Fibroblast of skin of abdomen (primary cell): ENCODE measurements around the gene SGK1.
A peak's percentile ranks its signal among the peaks of the same experiment; 100 is the strongest.
"Not testable (repeated sequence)": the region's sequence is repeated elsewhere in the genome, so short reads cannot be mapped to it uniquely, and the experiment has no call there.

Source experiments
- DNase-seq: peaks from one replicate; pipeline ENCODE4 v3.0.0-alpha.2; 2013

SGK1 gene

DNA sequence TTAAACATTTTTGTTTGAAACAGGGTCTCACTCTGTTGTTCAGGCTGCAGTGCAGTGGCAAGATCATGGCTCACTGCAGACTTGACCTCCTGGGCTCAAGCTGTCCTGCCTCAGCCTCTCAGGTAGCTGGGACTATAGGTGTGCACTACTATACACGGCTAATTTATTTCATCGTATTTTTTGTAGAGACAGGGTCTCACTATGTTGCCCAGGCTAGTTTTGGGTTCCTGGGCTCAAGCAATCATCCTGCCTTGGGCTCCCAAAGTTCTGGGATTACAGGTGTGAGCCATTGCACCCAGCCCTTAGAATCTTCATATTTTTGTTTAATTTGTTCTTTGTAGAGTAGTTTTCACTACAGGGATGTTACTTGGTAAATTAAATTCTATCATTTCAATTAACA is 67.1 kb downstream of the SGK1 start:
- no peak for DNase-seq

DNA sequence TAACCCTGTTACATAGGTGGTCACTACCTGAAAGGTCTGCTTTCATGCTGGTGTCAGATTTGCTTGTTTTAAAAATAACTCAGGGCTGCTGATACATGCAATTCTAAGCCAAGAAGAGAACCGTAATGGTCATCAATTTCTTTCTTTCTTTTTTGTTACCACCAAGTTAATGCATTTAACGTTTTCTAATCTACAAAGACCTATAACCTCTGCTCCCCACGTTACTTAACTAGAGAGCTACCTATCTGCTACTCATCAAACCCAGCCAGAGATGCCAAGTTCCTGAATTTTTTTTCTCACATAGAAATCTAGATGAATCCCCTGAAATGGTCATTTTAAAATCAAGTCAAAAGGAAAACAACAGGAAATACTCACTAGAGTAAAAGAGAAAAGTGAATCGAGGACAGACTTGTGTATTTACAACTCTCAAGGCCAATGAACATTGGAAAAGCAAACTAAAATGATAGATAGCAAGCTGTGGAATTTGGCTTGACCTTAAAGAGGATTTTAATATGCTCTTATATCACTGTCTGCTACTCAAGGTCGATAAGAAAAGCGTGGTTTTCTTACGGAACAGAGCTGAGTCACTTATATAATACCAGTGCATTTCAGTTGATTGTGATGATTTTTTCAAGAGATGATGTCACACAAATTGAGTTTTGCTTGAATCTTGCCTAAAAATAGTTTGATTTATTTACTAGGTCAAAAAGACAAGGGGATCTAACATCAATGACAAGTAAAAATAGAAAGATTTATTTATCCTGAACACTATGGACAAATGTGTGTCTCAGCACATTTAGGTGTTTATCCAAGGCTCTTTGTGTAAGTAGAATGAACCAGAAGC is 67.9 kb downstream of the SGK1 start:
- DNase-seq, result peak; percentile 63

DNA sequence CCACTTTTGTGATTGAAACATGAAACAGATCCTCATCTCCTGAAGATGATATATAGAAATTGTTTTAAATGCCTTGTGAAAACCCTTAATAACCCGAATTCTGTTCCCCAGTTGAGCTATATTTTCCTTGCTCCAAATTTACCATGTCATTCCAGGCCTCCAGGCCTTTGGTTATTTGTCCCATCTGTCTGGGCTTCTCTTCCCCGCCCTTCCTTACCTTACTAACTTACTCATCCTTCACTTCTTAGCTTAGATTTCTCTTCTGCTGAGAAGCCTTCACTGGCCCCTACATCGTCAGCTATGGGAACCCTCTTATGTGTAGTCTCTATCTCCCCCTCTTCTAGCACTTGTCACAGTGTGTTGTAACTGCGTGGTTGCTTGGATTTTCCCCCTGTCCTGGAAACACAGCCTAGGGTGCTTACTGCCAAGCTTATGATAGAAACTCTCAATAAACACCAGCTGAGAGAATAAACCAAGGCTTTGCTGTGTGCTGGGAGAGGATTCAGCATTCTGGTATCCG is 68.6 kb downstream of the SGK1 start:
- no peak for DNase-seq

DNA sequence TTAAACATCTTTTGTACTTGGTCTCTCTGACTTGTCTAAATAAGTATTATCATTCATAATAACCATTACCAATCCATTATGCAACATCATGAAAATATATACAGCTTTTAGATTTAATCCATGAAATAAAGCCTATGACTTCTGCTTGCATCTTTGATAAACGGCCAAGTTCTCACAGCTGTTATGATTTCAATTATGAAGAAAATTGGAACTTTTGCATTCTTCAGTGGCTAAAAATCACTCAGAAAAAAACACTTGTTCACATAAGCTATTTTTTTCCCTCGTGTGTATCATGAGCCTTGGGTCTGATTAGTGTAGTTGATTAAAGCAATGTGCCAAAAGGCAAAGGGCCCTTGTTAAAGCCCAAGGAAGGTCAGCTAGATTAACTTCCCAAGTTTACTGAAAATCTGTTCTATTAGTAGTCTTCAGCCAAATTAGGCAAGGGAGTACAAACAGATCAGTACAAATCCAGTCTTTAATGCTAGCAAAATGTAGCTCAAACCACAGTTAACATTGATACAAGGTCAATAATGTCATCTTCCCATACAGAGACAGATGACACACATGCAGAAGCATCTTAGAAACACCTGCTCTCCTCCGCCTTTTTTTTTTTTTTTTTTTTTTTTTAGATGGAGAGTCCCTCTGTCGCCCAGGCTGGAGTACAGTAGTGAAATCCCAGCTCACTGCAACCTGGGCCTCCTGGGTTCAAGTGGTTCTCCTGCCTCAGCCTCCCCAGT is 69.9 kb downstream of the SGK1 start:
- no peak for DNase-seq

DNA sequence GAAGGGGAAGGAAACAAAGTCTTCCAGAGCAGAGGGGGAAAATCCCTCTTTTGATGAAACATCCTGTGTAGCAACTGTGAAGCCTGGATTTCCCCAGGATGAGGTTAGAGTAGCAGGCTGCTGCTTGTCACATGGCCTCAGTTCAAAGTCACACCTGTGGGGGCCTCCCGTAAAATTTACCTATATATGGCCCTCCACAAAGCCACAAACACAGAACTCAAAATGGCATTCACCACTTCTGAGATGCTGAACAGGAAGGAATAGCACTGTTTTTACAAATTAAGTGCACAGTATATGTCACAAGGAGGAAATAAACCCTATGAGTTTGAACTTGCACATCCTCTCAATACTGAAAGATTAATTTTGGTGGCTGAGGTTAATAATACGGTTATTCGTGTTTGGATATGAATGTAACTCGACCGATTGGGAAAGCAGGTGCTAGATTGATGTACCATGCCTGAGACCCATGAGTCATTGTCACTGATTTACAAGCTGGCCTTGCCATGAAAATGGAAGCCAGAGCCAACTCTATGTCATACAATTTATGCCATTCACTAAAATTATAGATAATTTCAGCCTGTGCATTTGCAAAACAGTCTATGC is 70.6 kb downstream of the SGK1 start:
- no peak for DNase-seq

DNA sequence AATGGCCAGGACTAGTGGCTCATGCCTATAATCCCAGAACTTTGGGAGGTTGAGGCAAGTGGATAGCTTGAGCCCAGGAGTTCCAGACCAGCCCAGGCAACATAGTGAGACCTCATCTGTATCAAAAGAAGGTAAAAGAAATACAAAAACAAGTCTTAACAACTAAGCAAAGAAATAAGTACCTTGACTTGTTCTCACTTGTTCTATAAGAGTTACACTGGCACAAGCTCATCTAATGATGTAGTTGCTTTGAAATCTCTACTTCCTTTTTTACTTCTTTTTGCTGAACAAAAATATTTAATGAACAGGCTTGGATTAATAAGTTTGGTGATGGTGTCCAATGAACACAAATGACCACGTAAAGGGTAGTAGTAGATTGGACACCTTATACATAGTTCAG is 72.2 kb downstream of the SGK1 start:
- DNase-seq, result no peak

DNA sequence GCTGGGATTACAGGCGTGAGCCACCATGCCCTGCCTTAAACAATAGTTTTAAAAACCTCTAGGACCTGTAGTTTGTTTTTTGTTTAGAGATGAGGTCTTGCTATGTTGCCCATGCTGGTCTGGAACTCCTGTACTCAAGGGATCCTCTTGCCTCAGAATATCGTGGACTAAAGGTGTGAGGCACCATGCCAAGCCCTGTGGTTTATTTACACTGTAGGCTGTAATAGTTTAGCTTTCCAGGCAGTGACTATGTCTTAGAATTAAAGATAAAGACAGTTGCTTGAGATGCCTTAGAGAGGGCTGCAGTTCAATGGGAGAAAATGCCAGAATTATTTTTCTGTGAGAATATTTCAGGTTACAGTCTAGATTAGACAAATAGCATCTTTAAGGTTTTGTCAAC is 72.9 kb downstream of the SGK1 start:
- peak; percentile 61 for DNase-seq

DNA sequence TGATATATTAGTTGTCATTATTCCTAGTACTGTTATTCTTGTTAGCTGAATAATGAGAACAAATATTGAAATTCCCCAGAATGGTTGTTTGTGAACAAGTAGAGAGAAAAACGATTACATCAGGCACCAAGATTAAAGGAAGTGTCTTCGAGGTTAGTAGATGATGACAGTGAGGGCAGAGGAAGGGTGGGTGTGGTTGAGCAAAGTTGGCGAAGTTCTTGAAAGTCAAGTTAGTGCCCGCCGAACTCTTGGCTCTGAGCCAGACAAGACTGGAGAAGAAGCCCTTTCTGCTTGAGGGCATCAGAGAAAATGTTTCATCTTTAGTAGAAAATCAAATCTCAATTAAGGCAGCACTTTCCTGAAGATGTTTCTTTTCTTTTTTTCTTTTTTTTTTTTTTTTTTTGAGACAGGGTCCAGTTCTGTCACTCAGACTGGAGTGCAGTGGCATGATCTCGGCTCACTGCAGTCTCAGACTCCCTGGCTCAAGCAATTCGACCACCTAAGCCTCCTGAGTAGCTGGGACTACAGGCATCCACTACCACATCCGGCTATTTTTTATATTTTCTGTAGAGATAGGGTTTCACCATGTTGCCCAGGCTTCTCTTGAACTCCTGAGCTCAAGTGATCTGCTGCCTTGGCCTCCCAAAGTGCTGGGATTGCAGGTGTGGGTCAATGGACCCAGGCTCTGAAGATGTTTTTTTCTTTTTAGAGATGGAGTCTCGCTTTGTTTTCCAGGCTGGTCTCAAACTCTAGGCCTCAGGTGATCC is 77.1 kb downstream of the SGK1 start:
- no peak for DNase-seq

DNA sequence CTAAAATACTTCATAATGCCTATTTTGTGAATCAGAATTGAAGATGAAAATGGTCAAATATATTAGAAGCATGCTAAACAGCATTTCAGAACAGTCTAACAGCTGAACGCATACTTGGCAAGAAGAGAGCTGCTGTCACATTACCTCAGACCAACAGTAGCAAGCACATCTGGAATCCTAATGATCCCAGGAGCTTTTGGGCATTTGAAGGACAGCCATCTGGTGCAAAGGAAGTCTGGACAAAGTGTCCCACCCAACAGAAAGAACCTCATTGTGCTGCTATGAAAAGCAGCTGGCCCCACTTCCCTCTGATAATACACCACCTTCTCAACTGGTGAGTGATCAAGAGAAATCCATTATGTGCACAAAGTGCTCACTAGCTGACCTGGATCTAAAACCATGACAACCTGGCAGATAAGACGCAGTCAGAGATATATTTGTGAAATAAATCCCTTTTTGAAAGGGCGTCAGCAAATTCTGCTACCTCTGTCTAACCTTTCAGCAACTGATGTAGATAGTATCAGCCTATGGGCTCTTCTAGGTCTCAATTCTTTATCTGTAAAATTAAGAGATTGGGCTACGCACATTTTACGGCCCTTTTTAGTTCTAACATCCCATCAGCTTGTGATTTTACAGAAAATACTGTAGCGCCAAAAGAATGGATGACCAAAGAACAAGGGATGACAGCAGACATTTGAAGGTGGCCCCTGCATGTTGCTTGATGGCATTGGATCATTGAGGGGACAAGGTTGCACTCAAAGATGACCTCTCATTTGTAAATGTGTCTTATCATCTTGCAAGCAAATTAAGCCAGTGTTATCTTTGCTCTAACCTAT is 78.7 kb downstream of the SGK1 start:
- DNase-seq, result peak; percentile 30

DNA sequence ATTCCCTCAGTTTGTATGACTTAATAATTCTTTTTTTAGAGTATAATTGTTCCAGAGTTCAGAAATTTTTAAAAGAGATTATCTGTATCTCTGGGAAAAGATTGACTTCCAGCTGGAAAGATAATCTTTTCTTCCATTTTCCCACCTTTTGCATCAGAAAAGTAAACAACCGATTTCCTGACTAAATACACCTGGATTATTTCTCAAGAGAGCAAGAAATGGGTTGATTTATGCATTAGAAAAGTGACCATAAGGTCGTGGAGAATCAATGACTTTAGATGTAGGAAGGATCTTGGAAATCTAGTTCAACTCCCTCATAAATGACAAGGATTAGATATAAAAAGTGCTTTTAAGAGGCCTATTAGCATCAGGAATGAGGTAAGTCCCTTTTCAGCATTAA is 79.9 kb downstream of the SGK1 start:
- DNase-seq, result no peak

DNA sequence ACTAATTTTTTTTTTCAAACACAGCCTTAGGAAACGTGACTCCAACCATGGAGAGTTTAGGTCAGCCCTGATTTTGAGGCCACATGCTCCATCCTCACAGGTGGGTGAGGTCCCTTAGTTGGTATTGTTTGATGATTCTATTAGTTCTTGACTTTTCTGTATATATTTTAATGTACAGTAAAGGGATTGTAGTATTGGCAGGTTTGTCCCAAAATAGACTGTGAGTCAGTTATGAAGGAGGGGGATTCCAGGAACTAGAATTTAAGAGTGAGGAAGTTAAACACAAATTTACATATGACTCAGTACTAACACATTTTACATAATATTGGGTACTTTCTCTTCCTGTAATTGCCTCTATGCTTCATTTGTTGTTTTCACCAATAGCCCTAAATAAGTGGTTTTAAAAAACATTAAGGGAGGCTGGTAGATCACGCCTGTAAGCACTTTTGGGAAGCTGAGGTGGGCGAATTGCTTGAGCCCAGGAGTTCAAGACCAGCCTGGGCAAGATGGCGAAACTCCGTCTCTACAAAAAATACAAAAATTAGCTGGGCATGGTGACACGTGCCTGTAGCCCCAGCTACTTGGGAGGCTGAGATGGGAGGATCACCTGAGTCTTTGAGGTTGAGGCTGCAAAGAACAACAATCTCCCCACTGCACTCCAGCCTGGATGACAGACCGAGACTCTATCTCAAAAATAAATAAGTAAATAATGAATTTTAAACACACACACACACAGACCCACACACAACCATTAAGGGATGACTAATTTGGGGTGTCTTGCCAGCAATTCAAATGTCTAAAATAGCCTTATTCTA is 81.8 kb downstream of the SGK1 start:
- DNase-seq, result peak; percentile 84

DNA sequence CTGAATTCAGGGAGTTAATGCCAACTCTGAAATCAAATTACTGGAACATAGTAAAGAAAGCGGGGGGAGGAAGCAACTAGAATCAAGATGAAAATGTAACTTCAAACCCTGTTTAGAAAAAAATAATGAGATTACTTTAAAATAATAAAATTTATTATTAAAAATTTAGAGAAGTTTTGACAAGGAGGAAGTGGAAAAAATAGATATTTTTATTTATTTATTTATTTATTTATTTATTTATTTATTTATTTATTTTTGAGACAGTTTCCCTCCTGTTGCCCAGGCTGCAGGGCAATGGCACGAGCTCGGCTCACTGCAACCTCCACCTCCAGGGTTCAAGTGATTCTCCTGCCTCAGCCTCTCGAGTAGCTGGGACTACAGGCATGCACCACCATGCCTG is 82.6 kb downstream of the SGK1 start:
- not testable (repeated sequence) for DNase-seq

DNA sequence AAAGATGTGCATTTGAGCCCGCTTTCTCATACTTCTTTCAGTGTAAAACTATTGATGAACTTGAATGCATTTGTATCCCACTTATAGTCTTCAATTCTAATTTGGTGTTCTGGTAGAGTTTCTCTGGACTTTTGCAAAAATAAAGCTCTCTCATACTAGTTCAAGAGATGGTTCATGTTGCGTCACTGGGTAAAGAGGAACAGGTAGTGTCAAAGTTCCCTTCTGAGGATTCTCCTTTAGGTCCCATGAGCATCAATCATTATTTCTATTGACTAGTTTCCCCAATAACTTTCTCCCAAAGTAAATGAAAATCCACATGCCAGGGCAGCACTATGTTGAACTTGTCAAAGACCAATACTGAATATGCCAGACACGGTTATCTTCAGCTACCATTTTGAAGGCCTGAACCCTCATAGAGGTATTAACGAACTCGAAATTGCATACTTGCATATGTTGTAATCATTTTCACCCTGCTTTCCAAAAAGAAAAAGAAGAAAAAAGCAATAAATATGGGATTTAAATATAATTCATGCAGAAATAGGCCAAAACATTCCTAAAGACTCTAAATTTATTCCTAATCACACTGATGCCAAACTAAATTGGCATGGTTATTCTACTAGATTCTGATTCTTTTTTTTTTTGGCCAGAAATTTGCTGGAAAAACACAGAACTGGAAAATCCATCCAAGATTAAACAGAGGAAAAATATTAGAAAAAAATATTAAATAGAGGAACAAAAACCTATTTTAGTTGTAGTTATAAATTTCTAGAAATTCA is 84.5 kb downstream of the SGK1 start:
- DNase-seq, result no peak

DNA sequence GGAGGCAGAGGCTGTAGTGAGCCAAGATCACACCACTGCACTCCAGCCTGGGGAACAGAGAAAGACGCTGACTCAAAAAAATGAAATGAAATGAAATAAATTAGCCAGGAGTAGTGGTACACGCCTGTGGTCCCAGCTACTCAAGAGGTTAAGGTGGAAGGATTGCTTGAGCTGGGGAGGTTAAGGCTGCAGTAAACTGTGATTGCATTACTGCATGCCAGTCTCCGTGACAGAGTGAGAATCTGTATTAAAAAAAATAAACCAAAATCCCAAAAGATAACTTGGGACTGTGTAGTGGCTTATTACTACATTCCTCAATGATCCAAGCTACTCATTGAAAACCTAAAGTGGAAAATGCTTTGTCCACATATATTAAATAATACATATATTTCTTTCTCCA is 87.0 kb downstream of the SGK1 start:
- no peak for DNase-seq

DNA sequence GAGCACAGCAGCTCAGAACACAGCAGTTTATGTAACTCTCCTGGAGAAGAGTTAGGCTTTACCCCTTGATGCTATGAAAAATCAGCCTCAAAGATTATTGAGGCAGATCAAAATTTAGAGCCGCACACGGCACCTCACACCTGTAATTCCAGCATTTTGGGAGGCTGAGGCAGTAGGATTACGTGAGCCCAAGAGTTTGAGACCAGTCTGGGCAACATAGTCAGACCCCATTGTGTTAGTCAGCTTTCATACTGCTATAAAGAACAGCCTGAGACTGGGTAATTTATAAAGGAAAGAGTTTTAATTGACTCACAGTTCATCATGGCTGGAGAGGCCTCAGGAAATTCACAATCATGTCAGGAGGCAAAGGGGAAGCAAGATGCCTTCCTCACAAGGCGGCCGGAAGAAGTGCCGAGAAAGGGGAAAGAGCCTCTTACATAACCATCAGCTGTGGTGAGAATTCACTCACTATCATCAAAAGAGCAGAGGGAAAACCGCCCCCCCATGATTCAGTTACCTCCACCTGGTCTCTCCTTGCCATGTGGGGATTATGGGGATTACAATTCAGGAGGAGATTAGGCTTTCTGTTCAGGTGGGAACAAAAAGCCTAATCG is 87.7 kb downstream of the SGK1 start:
- no peak for DNase-seq

DNA sequence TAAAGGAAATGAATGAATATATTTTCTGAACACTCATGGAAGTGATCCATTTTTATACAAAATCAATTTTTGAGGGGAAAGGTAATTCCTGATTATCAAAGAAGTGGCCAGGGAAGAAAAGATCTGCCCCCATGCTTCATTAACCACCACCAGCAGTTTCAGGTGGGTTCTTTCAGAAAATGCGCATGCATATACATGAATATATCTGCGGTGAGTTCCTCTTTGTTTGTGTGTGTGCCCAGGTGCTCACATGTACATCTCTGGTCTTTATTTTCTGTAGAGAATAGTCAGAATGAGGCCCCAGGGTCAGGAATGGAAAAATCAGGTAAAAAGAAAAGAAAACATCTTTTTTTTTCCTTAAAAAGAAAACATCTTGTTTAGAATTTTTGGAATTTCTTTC is 88.4 kb downstream of the SGK1 start:
- DNase-seq, result no peak

DNA sequence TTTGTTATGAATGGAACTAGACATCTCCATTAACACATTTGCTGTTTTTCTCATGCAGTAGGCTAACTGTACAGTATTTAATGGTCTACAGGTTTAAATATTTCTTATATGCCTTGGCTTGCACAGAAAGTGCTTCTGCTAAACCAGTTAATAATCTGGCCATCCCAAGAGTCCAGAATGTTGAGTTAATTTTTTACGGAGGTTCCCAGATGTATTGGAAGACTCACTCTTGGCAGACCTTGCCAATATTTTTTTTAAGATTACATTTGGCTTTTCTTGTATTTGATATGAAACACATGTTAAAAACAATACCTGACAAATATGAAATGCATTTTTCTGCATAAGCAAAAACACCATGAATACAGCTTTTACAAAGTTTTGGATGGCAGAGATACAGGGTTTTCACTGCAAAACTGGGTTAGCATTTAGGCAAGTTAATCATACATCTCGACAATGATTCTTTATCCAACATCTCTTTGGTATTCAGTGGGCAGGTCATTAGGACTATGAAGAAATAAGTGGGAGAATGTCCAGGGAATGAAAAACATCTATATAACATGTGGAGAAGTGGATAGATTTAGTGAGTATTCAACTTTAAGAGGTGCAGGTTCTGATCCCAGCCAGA is 94.0 kb downstream of the SGK1 start:
- DNase-seq, result peak; percentile 54

DNA sequence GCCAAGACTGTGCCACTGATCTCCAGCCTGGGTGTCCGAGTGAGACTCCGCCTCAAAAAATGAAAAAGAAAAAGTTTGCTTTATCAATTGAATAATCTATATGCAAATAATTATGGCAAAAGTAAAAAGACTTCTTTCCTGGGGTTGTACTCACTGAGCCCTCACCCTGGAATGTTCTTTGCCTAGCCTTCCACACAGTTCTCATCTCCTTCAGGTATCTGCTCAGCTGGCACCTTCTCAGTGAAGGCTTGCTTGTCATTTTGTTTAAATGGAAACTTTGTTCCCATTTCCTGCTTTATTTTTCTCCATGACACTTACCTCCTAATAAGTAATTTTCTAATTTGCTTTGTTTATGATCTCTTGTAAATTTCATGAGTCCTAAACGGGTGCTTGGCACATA is 96.7 kb downstream of the SGK1 start:
- no peak for DNase-seq

DNA sequence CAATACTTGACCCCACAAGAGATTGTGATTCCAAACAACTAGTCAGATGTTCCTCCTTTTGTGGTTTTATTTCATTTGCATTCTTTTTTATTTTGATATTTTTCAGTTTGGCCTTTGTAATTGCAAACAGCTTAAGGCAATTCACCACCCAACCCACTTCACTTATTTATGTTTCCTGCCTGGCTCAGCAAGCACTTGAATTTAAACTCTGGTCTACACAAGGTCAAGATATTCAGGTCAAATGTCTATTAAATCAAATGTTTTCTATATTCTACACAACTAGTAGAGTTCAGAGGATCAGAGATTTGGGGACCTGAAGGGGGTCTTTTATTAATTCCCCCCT is 100.1 kb downstream of the SGK1 start:
- DNase-seq, result no peak
